ENCODE measurements around the gene R3HDM2. TPM values are rescaled to one million over a fixed set of nuclear protein-coding genes. Genes with fewer than 3 reads are reported as not detected.

R3HDM2 gene
- total and polyA plus RNA-seq, 2 donors (not counting 1 experiment from before 2014, with no cell fraction given) = 104 to 129 TPM

DNA sequence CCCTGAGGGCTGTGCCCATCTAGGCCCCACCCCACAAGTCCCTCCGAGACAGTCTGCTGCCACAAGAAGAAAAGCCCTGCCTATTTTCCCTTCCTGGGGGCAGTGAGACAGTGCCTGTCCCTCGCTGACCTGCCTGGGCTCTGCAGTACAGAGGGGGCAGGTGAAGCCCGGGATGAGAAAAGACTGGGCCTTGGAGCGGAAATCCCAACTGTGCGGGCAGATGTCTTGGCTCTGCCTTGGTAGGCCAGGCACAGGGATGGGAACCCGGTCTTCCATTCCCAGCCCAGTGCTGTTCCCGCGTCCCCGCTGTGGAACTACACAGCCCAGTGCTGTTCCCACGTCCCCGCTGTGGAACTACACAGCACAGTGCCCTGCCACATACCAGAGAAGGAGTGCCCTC is 227.1 kb downstream of the R3HDM2 start:
- Histone ChIP-seq H4K20me1 (ENCODE audit: control insufficient read depth, insufficient read depth, low read length, poor library complexity, severe bottlenecking) (no peaks in the 10 kb centered on the region), H3K9me3 (ENCODE audit: control extremely low read depth in 1 of 3, control insufficient read depth in 2 of 3, insufficient read depth in 1 of 3, low read length in 2 of 3) (no peaks in the 10 kb centered on the region), H3K27ac (ENCODE audit: low read length in 2 of 2) (no peak overlapping the region), H2AFZ (ENCODE audit: insufficient read depth, low read depth, low read length, poor library complexity, severe bottlenecking) (no peak overlapping the region), H3K4me3 (ENCODE audit: control extremely low read depth in 1 of 5, extremely low read depth in 1 of 5, insufficient read depth in 1 of 5, low read depth in 2 of 5, low read length in 4 of 5) (no peak overlapping the region), H3K27me3 (replicated peaks in 1 of 4; ENCODE audit: control extremely low read depth in 1 of 4, control insufficient read depth in 3 of 4, insufficient read depth in 4 of 4, low read length in 3 of 4) (no peaks in the 10 kb centered on the region), H3K79me2 (ENCODE audit: control insufficient read depth, insufficient read depth, low read length) (no peaks in the 10 kb centered on the region), H3K9ac (ENCODE audit: low read length) (no peak overlapping the region), H3K4me2 (replicated peaks; ENCODE audit: low read depth, low read length, poor library complexity, severe bottlenecking) (no peak overlapping the region), H3K36me3 (replicated peaks in 1 of 2; ENCODE audit: control extremely low read depth in 1 of 2, control insufficient read depth in 1 of 2, extremely low read depth in 1 of 2, insufficient read depth in 2 of 2, low read length in 1 of 2) (no peaks in the 10 kb centered on the region), H3K4me1 (ENCODE audit: control insufficient read depth in 2 of 2, insufficient read depth in 2 of 2, low read length in 2 of 2) (no peaks in the 10 kb centered on the region)
- Mint-ChIP-seq H3K4me3 (no peak overlapping the region), H3K27me3 (no peaks in the 10 kb centered on the region), H3K4me1 (no peaks in the 10 kb centered on the region), H3K9me3 (ENCODE audit: insufficient read depth) (no peaks in the 10 kb centered on the region), H3K27ac (no peak overlapping the region)
- TF ChIP-seq, protein P1, sequence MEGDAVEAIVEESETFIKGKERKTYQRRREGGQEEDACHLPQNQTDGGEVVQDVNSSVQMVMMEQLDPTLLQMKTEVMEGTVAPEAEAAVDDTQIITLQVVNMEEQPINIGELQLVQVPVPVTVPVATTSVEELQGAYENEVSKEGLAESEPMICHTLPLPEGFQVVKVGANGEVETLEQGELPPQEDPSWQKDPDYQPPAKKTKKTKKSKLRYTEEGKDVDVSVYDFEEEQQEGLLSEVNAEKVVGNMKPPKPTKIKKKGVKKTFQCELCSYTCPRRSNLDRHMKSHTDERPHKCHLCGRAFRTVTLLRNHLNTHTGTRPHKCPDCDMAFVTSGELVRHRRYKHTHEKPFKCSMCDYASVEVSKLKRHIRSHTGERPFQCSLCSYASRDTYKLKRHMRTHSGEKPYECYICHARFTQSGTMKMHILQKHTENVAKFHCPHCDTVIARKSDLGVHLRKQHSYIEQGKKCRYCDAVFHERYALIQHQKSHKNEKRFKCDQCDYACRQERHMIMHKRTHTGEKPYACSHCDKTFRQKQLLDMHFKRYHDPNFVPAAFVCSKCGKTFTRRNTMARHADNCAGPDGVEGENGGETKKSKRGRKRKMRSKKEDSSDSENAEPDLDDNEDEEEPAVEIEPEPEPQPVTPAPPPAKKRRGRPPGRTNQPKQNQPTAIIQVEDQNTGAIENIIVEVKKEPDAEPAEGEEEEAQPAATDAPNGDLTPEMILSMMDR (IDR thresholded peaks at IDR 0.05) = no peak
- no peak for TF ChIP-seq EZH2 (IDR thresholded peaks at IDR 0.05; ENCODE audit: borderline replicate concordance, insufficient read depth, low read depth, low read length, poor library complexity, severe bottlenecking)
- ChIA-PET POLR2A (no interaction called here), CTCF (no interaction called here)
- no peak for ATAC-seq (ENCODE audit: low read depth)
- intact Hi-C loops (cut with micrococcal nuclease) = no loop called here
- no peak for DNase-seq
- WGBS (ENCODE audit: insufficient coverage) = 89% methylated on average over 11 of the region's 11 CpGs

Small RNAs within 50 kb of the gene (small RNA-seq; reads per million reads assigned to genes)
- gene RNU6-879P (ENCODE audit: insufficient read length, low read depth, low replicate concordance) = not detected

Other genes with a start within 250 kb of the R3HDM2 start
- gene NXPH4, start 214.2 kb downstream of the R3HDM2 start, total RNA-seq = 6.9 and 8.6 TPM in 2 replicates
- gene NXPH4, start 214.2 kb downstream of the R3HDM2 start, polyA plus RNA-seq = 3.5 and 5.6 TPM in 2 replicates
- 147 and 166 TPM in 2 replicates for gene SHMT2, start 201.3 kb downstream of the R3HDM2 start, total RNA-seq
- 203 and 236 TPM in 2 replicates for gene SHMT2, start 201.3 kb downstream of the R3HDM2 start, polyA plus RNA-seq
- gene STAC3, start 179.9 kb downstream of the R3HDM2 start, total RNA-seq = 5.3 and 6.2 TPM in 2 replicates
- 4.5 and 4.9 TPM in 2 replicates for gene STAC3, start 179.9 kb downstream of the R3HDM2 start, polyA plus RNA-seq
- 0.17 TPM in 1 of 2 replicates, not detected in the other for gene INHBC, start 3.7 kb upstream of the R3HDM2 start, total RNA-seq
- gene INHBC, start 3.7 kb upstream of the R3HDM2 start, polyA plus RNA-seq = 0.13 and 0.31 TPM in 2 replicates
- gene INHBE, start 24.3 kb upstream of the R3HDM2 start, total RNA-seq = not detected in 2 replicates
- not detected in 2 replicates for gene INHBE, start 24.3 kb upstream of the R3HDM2 start, polyA plus RNA-seq
- 3.9 and 4.1 TPM in 2 replicates for gene GLI1, start 28.7 kb upstream of the R3HDM2 start, total RNA-seq
- 5.4 and 8.0 TPM in 2 replicates for gene GLI1, start 28.7 kb upstream of the R3HDM2 start, polyA plus RNA-seq
- 154 and 161 TPM in 2 replicates for gene ARHGAP9, start 48.8 kb upstream of the R3HDM2 start, total RNA-seq
- gene ARHGAP9, start 48.8 kb upstream of the R3HDM2 start, polyA plus RNA-seq = 320 and 390 TPM in 2 replicates
- 183 and 193 TPM in 2 replicates for gene MARS1, start 57.0 kb upstream of the R3HDM2 start, total RNA-seq
- 158 and 234 TPM in 2 replicates for gene MARS1, start 57.0 kb upstream of the R3HDM2 start, polyA plus RNA-seq
- 35.6 and 39.5 TPM in 2 replicates for gene DDIT3, start 89.5 kb upstream of the R3HDM2 start, total RNA-seq
- 159 and 306 TPM in 2 replicates for gene DDIT3, start 89.5 kb upstream of the R3HDM2 start, polyA plus RNA-seq
- gene MBD6, start 91.8 kb upstream of the R3HDM2 start, total RNA-seq = 121 TPM in 2 replicates
- 22.8 and 39.4 TPM in 2 replicates for gene MBD6, start 91.8 kb upstream of the R3HDM2 start, polyA plus RNA-seq
- gene DCTN2, start 116.1 kb upstream of the R3HDM2 start, total RNA-seq = 94.3 and 97.6 TPM in 2 replicates
- 59.4 and 74.4 TPM in 2 replicates for gene DCTN2, start 116.1 kb upstream of the R3HDM2 start, polyA plus RNA-seq
- gene KIF5A, start 119.0 kb upstream of the R3HDM2 start, total RNA-seq = 0.56 and 0.67 TPM in 2 replicates
- 0.09 and 0.14 TPM in 2 replicates for gene KIF5A, start 119.0 kb upstream of the R3HDM2 start, polyA plus RNA-seq
- gene PIP4K2C, start 160.1 kb upstream of the R3HDM2 start, total RNA-seq = 20.1 and 24.7 TPM in 2 replicates
- 21.3 and 21.7 TPM in 2 replicates for gene PIP4K2C, start 160.1 kb upstream of the R3HDM2 start, polyA plus RNA-seq
- gene DTX3, start 173.8 kb upstream of the R3HDM2 start, total RNA-seq = 3.5 and 4.0 TPM in 2 replicates
- 7.3 and 9.0 TPM in 2 replicates for gene DTX3, start 173.8 kb upstream of the R3HDM2 start, polyA plus RNA-seq
- gene ARHGEF25, start 180.4 kb upstream of the R3HDM2 start, total RNA-seq = 0.15 TPM in 1 of 2 replicates, not detected in the other
- 0.12 TPM in 2 replicates for gene ARHGEF25, start 180.4 kb upstream of the R3HDM2 start, polyA plus RNA-seq
- gene B4GALNT1, start 202.2 kb upstream of the R3HDM2 start, total RNA-seq = 0.22 TPM in 1 of 2 replicates, not detected in the other
- 0.04 and 0.12 TPM in 2 replicates for gene B4GALNT1, start 202.2 kb upstream of the R3HDM2 start, polyA plus RNA-seq

Measured in B cell (primary cell).